SW480 (cell line): ENCODE results near the gene MRPL37.

ENCODE experiments used
- DNase-seq: peaks from one replicate; pipeline ENCODE4 v3.0.0-alpha.2; 2016; ENCODE audit warnings: low spot score

MRPL37 gene

DNA sequence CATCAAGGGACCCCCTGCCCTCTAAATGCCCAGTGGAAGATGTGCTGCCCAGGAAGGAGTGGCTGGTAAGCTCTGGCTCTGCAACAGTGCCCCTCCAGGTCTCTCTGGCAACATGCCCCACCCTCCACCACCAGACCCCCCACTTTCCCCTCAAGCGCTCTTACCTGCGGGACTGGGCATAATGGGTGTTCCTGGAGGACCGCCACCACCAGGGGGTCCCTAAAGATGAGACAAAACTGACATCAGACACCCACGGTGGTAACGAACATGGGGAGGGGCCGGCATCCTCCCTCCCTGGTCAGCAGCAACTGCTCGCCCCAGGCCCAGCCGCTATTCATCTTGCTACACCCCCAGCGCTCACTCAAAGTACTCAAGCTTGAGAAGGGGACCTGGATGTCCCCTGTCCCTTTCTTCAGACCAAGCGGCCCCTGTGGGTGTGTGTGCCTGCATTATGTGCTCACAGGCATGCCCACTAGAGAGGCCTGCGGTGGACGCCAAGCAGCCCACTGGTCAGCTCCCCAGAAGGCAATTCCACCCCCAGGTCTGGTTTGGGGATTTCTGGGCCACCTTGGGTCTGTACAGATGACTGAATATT, 40.9 kb downstream of the MRPL37 start:
- no peak for DNase-seq

DNA sequence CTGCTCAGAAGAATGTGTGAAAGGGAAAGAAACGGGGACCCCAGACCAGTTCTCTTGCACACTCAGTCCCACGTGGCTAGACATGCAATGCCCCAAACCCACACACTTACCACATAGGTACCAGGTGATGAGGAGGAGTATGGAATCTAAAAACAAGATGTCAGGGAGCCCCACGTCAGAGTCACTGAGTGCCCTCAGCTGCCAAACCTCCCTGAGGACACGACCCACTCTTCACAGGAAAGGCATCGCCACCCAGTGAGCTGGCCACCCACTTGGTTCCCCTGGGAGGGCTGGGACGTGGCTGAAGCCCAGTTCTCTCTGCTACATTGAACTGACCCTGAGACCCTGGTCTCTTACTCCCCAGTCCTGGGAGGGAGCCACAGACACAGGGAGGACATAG, 41.4 kb downstream of the MRPL37 start:
- DNase-seq = no peak

GRCh38 chr1:54243022-54243421, 43.1 kb downstream of the MRPL37 start:
- DNase-seq = no peak

GRCh38 chr1:54244655-54245054, 44.7 kb downstream of the MRPL37 start:
- no peak for DNase-seq

GRCh38 chr1:54245501-54245900, 45.5 kb downstream of the MRPL37 start:
- DNase-seq = no peak

DNA sequence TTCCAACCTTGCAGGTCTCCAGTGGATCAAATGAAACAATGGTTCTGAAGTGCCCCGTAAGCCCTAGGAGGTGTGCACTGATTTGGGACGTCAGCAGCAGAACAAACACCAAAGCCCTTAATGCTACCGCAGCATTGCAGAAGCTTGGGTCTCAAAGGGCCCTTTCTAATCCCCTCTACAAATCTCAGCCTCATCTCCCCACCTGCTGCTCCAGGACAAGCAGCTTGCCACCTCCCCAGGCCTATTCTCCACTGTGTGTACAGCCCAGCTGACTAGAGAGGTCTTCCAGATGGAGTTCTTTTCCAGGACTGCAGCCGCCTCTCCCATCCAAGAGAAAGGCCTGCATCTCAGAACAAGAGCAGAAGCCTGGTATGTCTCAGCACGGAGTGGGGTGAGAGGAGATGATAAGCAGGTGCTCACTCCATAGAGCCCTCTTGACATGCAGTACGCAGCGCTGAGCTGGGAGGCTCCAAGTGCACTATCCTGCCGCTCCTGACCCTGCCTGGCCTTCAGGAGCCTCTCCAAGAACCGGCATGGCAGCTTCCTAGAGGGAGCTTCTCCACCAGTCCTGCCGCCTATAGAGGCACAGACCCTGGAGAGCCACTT, 46.3 kb downstream of the MRPL37 start:
- no peak for DNase-seq

DNA sequence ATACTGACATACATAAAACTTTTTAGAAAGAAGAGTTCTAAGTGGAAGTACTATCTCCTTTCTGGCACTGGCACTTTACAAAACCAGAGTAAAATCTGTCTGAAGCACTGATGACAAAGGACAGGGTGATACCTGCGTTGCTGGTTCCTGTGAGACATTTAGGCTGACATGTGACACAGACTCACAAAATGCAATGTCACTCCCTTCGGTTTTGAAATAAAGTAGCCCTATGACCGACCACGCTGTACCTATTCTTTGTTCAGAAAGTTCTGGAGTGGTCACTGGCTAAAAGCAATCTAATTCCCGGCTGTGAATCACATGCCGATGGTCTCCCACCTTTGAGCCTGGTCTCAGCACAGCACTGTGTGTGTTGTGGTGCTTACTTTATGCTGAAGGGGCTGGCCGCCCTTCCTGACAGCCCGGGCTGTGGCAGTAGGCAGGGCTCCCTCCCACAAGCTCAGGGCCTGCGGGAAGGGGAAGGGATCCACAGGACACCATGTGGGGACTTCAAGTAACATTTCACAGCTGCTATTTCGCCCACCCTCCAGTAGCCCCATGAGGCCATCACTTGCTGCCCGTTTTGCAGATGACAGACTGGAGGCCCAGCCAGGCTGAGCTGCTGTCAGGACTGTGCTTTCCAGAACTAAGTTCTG, 48.0 kb downstream of the MRPL37 start:
- DNase-seq = no peak

GRCh38 chr1:54248966-54249365, 49.0 kb downstream of the MRPL37 start:
- no peak for DNase-seq

GRCh38 chr1:54249819-54250435, 50.0 kb downstream of the MRPL37 start:
- DNase-seq = peak; percentile 83

DNA sequence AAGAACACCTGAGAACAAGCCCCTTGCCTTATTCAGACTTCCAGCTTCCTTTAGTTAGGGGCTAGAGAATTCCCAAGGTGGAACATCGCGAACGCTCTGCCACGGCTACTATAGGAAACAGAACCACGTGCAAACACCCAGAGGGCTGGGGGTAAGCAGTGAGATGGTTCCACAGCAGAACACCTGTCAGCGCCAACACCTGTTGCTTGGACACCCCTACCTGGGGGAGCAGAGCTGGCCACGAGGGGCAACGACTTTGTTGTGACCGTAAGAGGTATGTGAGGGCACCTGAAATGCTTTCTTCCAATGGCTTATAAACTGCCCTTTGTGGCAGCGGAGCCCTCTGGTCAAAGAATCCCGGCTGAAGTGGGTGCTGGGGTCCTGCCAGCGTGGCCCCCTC, 50.7 kb downstream of the MRPL37 start:
- no peak for DNase-seq

GRCh38 chr1:54252371-54252936, 52.5 kb downstream of the MRPL37 start:
- DNase-seq = no peak

DNA sequence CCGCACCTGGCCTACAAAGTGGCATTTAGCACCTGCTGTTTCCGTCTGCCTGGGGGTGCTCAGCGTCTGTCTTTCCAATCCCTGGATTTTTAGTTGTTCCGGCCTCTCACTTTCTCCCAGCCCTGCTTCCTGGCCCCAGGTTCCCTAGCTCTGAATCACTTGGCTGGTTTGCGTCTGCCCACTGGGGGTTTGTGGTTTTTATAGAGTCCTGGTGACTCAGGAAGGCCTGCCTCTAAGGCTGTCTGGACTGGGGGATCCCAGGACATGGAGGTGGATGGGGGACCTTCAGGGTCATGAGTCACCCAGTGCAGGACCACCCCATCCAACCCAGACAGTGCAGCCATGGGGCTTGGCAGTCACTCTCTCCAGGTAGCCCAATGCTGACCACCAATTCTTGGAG, 53.5 kb downstream of the MRPL37 start:
- peak; percentile 85 for DNase-seq

DNA sequence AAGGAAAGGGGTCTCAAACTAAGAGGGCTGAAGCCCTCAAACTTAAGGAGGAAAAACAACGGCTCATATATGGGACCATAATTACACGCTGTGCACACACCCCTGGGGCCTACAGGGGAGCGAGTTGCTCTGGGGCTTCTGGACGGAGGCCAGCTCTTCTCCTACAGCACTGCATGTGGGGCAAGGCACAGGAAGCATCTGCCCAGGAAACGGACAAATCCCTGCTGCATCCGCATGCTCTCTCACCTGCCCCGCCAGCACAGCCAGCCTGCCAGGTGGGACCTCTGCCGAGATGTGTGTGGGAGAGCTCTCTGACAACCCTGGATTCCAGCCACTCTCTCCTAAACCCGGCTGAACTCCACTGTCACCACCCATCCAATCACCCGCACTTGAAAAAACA, 54.1 kb downstream of the MRPL37 start:
- DNase-seq = peak; percentile 68

GRCh38 chr1:54255026-54255702, 55.2 kb downstream of the MRPL37 start:
- DNase-seq = no peak

GRCh38 chr1:54256522-54257345, 56.8 kb downstream of the MRPL37 start:
- DNase-seq = no peak

- no peak for DNase-seq
Observed at GRCh38 chr1:54257346-54257620, 57.3 kb downstream of the MRPL37 start.

DNA sequence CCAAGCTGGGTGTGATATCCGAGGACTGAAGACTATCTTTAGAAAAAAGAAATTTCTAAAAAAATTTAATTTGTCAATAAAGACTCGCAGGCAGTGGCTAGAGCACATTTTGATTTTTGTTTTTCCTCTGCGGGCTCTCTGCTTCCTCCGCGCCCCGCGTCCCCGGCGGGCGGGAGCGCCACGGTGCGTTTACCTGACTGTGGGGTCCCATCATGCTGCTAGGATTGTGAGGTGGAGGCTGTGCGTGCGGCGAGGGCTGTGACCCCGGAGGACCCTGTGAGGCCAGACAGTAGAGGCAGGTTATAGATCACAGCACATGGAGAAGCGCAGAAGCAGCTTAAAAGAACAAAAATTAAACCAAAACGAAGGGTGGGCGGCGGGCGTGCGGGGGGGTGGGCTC, 57.9 kb downstream of the MRPL37 start:
- no peak for DNase-seq

GRCh38 chr1:54259546-54260140, 59.7 kb downstream of the MRPL37 start:
- DNase-seq = no peak

DNA sequence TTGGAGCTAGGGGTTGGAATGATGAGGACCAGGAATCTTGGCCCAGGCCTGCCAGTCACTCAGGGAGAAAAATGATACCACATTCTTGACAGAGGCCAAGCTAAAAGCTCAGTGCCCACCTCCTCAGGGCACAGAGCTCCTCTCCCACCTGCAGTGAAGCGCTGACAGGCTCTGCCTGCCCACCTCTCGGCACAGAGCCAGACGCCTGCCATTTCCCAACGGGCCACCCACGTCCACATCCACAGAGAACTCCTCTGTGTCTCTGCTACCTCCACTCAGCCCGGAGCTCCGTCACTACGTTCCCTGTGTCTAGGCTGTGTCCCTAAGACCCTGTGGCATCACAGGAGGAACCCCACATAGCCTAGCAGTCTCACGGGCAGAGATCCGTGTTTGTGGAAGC, 60.8 kb downstream of the MRPL37 start:
- no peak for DNase-seq

- DNase-seq = no peak
Observed at GRCh38 chr1:54262244-54262643, 62.3 kb downstream of the MRPL37 start.

DNA sequence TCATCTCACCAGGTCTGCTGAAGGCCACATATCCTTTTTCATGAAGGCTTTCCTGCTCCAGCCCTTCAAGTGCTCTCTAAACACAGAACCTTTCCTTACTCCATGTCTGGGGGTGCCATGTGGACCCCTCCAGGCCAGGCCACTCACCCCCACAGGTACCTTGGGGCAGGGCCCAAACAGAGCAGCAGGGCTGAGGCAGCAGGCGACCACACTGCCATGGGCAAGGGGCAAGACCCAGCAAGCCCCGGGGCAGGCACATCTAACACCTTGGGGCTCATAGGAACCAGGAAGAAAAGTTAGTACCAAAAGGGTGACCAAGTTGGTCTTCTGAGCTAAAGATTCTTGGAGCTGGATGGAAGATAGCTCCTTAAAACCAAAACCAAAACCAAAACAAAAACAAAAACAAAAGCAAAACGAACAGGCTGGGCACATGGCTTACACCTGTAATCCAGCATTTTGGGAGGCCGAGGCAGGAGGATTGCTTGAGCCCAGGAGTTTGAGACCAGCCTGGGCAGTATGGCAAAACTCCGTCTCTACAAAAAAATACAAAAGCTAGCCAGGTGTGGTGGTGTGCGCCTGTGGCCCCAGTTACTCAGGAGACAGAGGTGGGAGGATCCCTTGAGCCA, 63.7 kb downstream of the MRPL37 start:
- DNase-seq = no peak
